ENCODE measurements around the gene GATA6.

The GATA6 gene

GRCh38 chr18:22197668-22198067 lies 28.3 kb downstream of the GATA6 start:
- FAIRE-seq (no peak), DNase-seq (ENCODE audit: insufficient read length, low spot score) (no peak)
- no peak for TF ChIP-seq POLR2A (IDR thresholded peaks at IDR 0.05; ENCODE audit: low read depth, low read length)

- no peak for TF ChIP-seq POLR2A (IDR thresholded peaks at IDR 0.05; ENCODE audit: low read depth, low read length)
- DNase-seq (ENCODE audit: insufficient read length, low spot score): no peak
These were observed 28.8 kb downstream of the GATA6 start for GRCh38 chr18:22198163-22198562.

GRCh38 chr18:22199005-22199404 lies 29.6 kb downstream of the GATA6 start:
- FAIRE-seq (no peak), DNase-seq (ENCODE audit: insufficient read length, low spot score) (no peak)
- no peak for TF ChIP-seq POLR2A (IDR thresholded peaks at IDR 0.05; ENCODE audit: low read depth, low read length)

More at GRCh38 chr18:22198163-22198562, 28.8 kb downstream of the GATA6 start:
- FAIRE-seq: no peak

- no peak for FAIRE-seq
- no peak for TF ChIP-seq POLR2A (IDR thresholded peaks at IDR 0.05; ENCODE audit: low read depth, low read length)
- no peak for DNase-seq (ENCODE audit: insufficient read length, low spot score)
These were observed 31.3 kb downstream of the GATA6 start for GRCh38 chr18:22200611-22201225.

- TF ChIP-seq POLR2A (IDR thresholded peaks at IDR 0.05; ENCODE audit: low read depth, low read length): no peak
- no peak for FAIRE-seq
- DNase-seq (ENCODE audit: insufficient read length, low spot score): no peak
These were observed 33.6 kb downstream of the GATA6 start for GRCh38 chr18:22203035-22203434.

GRCh38 chr18:22203536-22204213 lies 34.3 kb downstream of the GATA6 start:
- DNase-seq (ENCODE audit: insufficient read length, low spot score) (no peak), FAIRE-seq (no peak)
- TF ChIP-seq POLR2A (IDR thresholded peaks at IDR 0.05; ENCODE audit: low read depth, low read length): no peak

- no peak for FAIRE-seq
- DNase-seq (ENCODE audit: insufficient read length, low spot score): no peak
- no peak for TF ChIP-seq POLR2A (IDR thresholded peaks at IDR 0.05; ENCODE audit: low read depth, low read length)
These were observed 34.8 kb downstream of the GATA6 start for GRCh38 chr18:22204214-22204536.

GRCh38 chr18:22204996-22205395 lies 35.6 kb downstream of the GATA6 start:
- DNase-seq (ENCODE audit: insufficient read length, low spot score) (no peak), FAIRE-seq (no peak)
- TF ChIP-seq POLR2A (IDR thresholded peaks at IDR 0.05; ENCODE audit: low read depth, low read length): no peak

GRCh38 chr18:22207021-22207758 lies 37.8 kb downstream of the GATA6 start:
- no peak for DNase-seq (ENCODE audit: insufficient read length, low spot score)
- no peak for FAIRE-seq
- TF ChIP-seq POLR2A (IDR thresholded peaks at IDR 0.05; ENCODE audit: low read depth, low read length): no peak

- TF ChIP-seq POLR2A (IDR thresholded peaks at IDR 0.05; ENCODE audit: low read depth, low read length): no peak
- FAIRE-seq: no peak
- no peak for DNase-seq (ENCODE audit: insufficient read length, low spot score)
These were observed 40.9 kb downstream of the GATA6 start for GRCh38 chr18:22210311-22210754.

- no peak for DNase-seq (ENCODE audit: insufficient read length, low spot score)
- TF ChIP-seq POLR2A (IDR thresholded peaks at IDR 0.05; ENCODE audit: low read depth, low read length): no peak
- no peak for FAIRE-seq
These were observed 42.3 kb downstream of the GATA6 start for GRCh38 chr18:22211657-22212056.

GRCh38 chr18:22213333-22213973 lies 44.1 kb downstream of the GATA6 start:
- DNase-seq (ENCODE audit: insufficient read length, low spot score) (no peak), FAIRE-seq (no peak)
- no peak for TF ChIP-seq POLR2A (IDR thresholded peaks at IDR 0.05; ENCODE audit: low read depth, low read length)

GRCh38 chr18:22214731-22215528 lies 45.5 kb downstream of the GATA6 start:
- FAIRE-seq: no peak
- no peak for TF ChIP-seq POLR2A (IDR thresholded peaks at IDR 0.05; ENCODE audit: low read depth, low read length)
- peak; percentile 9 for DNase-seq (ENCODE audit: insufficient read length, low spot score)

All from H54 (cell line).